ENCODE measurements around the gene CEP20.

The CEP20 gene

DNA sequence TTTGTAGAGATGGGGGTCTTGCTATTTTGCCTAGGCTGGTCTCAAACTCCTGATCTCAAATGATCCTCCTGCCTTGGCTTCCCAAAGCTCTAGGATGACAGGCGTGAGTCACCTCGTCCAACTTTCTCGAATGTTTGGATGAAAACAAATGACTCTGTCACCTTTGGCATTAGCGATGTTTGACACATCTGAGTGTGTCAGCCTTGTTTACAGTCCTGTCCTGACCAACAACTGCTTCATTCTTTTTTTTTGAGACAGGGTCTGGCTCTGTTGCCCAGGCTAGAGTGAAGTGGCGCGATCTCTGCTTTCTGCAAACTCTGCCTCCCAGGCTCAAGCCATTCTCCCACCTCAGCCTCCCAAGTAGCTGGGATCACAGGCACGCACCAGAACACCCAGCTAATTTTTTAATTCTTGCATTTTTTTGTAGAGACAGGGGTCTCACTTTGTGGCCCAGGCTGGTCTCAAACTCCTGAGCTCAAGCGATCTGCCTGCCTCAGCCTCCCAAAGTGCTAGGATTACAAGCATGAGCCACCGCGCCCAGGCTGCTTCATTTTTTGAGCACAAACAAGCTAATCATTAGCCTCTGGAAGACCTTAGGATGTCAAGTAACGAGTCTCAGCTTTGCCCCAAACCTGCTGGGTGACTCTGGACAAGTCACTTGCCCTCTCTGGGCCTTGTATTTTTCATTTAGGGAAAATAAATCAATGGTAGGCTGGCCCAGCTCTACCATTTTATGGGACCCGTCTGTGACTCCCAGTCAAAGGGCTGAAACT lies 39.0 kb downstream of the CEP20 start:
- no peaks in the 10 kb centered on the region for H3K4me1 ChIP-seq (ENCODE audit: insufficient read depth, low read length, poor library complexity, severe bottlenecking)
- H4K20me1 ChIP-seq (ENCODE audit: insufficient read depth, low read length, poor library complexity, severe bottlenecking): no peaks in the 10 kb centered on the region
- H3K36me3 ChIP-seq (ENCODE audit: insufficient read depth, low read length): no peaks in the 10 kb centered on the region
- H3K9ac ChIP-seq (ENCODE audit: low read depth, low read length, poor library complexity, severe bottlenecking): no peak overlapping the region
- no peak overlapping the region for H3K4me3 ChIP-seq (ENCODE audit: low read length, poor library complexity, severe bottlenecking)
- no peaks in the 10 kb centered on the region for H3K27me3 ChIP-seq (ENCODE audit: insufficient read depth, low read length, poor library complexity, severe bottlenecking)
- no peak overlapping the region for H2AFZ ChIP-seq (ENCODE audit: low read length)
- no peak overlapping the region for H3K4me2 ChIP-seq (ENCODE audit: low read depth, low read length, poor library complexity, severe bottlenecking)
- H3K9me2 ChIP-seq (replicated peaks; ENCODE audit: low read depth, low read length): no peaks in the 10 kb centered on the region
- H3F3A ChIP-seq (ENCODE audit: low read depth): no peaks in the 10 kb centered on the region
- no peak for TF ChIP-seq EZH2phosphoT487 (IDR thresholded peaks at IDR 0.05; ENCODE audit: borderline replicate concordance)
- TF ChIP-seq, protein P1, sequence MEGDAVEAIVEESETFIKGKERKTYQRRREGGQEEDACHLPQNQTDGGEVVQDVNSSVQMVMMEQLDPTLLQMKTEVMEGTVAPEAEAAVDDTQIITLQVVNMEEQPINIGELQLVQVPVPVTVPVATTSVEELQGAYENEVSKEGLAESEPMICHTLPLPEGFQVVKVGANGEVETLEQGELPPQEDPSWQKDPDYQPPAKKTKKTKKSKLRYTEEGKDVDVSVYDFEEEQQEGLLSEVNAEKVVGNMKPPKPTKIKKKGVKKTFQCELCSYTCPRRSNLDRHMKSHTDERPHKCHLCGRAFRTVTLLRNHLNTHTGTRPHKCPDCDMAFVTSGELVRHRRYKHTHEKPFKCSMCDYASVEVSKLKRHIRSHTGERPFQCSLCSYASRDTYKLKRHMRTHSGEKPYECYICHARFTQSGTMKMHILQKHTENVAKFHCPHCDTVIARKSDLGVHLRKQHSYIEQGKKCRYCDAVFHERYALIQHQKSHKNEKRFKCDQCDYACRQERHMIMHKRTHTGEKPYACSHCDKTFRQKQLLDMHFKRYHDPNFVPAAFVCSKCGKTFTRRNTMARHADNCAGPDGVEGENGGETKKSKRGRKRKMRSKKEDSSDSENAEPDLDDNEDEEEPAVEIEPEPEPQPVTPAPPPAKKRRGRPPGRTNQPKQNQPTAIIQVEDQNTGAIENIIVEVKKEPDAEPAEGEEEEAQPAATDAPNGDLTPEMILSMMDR (conservative IDR thresholded peaks at IDR 0.05; ENCODE audit: low read length): no peak
- H3K9me3 ChIP-seq (ENCODE audit: insufficient read depth, low read depth, low read length): no peaks in the 10 kb centered on the region
- H3K79me2 ChIP-seq (ENCODE audit: insufficient read depth, low read length): no peaks in the 10 kb centered on the region

DNA sequence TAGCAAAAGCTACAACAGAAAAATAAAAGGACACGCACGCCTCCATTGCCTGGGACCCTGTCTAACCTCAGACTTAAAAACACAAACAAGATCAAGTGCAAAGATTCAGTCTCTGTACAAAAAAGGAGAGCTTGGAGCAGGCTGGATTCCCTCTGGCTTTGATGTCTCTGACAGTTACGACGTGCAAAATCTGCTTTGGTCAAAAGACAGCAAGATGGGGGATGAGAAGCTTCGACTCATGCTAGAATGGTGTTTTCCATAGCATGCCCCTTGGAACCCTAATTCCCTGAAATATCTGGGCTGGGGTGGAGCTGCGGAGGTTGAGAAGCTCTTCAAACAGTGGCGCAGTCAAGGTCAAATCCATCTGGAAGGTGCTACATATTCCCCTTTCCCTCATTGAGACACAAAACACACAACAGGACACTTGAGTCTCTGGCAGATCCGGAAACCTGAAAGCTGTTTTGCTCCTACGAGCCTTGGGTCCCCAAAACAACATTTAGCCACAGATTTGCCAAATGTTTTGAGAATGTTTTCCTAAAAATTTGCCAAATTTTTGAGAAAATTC lies 40.7 kb downstream of the CEP20 start:
- Histone ChIP-seq H3K9ac (ENCODE audit: low read depth, low read length, poor library complexity, severe bottlenecking) (no peak overlapping the region), H3K36me3 (ENCODE audit: insufficient read depth, low read length) (no peaks in the 10 kb centered on the region), H3K4me2 (ENCODE audit: low read depth, low read length, poor library complexity, severe bottlenecking) (no peak overlapping the region), H3K27me3 (ENCODE audit: insufficient read depth, low read length, poor library complexity, severe bottlenecking) (no peaks in the 10 kb centered on the region), H3K4me1 (ENCODE audit: insufficient read depth, low read length, poor library complexity, severe bottlenecking) (no peaks in the 10 kb centered on the region), H3K9me3 (ENCODE audit: insufficient read depth, low read depth, low read length) (no peaks in the 10 kb centered on the region), H4K20me1 (ENCODE audit: insufficient read depth, low read length, poor library complexity, severe bottlenecking) (no peaks in the 10 kb centered on the region), H3K9me2 (replicated peaks; ENCODE audit: low read depth, low read length) (no peaks in the 10 kb centered on the region), H3K4me3 (ENCODE audit: low read length, poor library complexity, severe bottlenecking) (no peak overlapping the region), H3F3A (ENCODE audit: low read depth) (no peaks in the 10 kb centered on the region), H2AFZ (ENCODE audit: low read length) (no peak overlapping the region), H3K79me2 (ENCODE audit: insufficient read depth, low read length) (no peaks in the 10 kb centered on the region)
- TF ChIP-seq, protein P1 (conservative IDR thresholded peaks at IDR 0.05; ENCODE audit: low read length): no peak
- no peak for TF ChIP-seq EZH2phosphoT487 (IDR thresholded peaks at IDR 0.05; ENCODE audit: borderline replicate concordance)

DNA sequence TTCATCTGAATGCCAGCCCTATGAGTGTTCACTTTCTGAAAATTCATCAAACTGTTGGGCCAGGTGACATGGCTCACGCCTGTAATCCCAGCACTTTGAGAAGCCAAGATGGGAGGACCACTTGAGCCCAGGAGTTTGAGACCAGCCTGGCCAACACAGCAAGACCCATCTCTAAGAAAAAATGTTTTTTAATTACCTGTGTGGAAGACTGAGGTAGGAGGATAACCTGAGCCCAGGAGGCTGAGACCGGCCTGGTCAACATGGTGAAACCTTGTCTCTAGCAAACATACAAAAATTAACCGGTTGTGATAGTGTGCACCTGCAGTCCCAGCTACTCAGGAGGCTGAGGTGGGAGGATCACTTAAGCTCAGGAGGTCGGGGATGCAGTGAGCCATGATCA lies 41.9 kb downstream of the CEP20 start:
- Histone ChIP-seq H3K9me3 (ENCODE audit: insufficient read depth, low read depth, low read length) (no peaks in the 10 kb centered on the region), H3K4me1 (ENCODE audit: insufficient read depth, low read length, poor library complexity, severe bottlenecking) (no peaks in the 10 kb centered on the region), H4K20me1 (ENCODE audit: insufficient read depth, low read length, poor library complexity, severe bottlenecking) (no peaks in the 10 kb centered on the region), H3K9me2 (replicated peaks; ENCODE audit: low read depth, low read length) (no peaks in the 10 kb centered on the region), H3K4me2 (ENCODE audit: low read depth, low read length, poor library complexity, severe bottlenecking) (no peak overlapping the region), H3K79me2 (ENCODE audit: insufficient read depth, low read length) (no peaks in the 10 kb centered on the region), H3F3A (ENCODE audit: low read depth) (no peaks in the 10 kb centered on the region), H3K4me3 (ENCODE audit: low read length, poor library complexity, severe bottlenecking) (no peak overlapping the region), H3K36me3 (ENCODE audit: insufficient read depth, low read length) (no peaks in the 10 kb centered on the region), H3K27me3 (ENCODE audit: insufficient read depth, low read length, poor library complexity, severe bottlenecking) (no peaks in the 10 kb centered on the region), H2AFZ (ENCODE audit: low read length) (no peak overlapping the region), H3K9ac (ENCODE audit: low read depth, low read length, poor library complexity, severe bottlenecking) (no peak overlapping the region)
- TF ChIP-seq, protein P1 (conservative IDR thresholded peaks at IDR 0.05; ENCODE audit: low read length): no peak
- no peak for TF ChIP-seq EZH2phosphoT487 (IDR thresholded peaks at IDR 0.05; ENCODE audit: borderline replicate concordance)

All from Loucy (cell line).